K562 (cell line): ENCODE measurements around the gene LCMT2. TPM values are rescaled to one million over a fixed set of nuclear protein-coding genes. Genes with fewer than 3 reads are reported as not detected.
A peak's percentile ranks its signal among the peaks of the same experiment; 100 is the strongest.

Experiments
- CBFA2T3 ChIP-seq: fragments of 450-650 bp; IDR thresholded peaks from 2 replicates; pipeline ENCODE4 v1.6.1; 2017
- EWSR1 ChIP-seq: fragments of 450-650 bp; IDR thresholded peaks from 2 replicates; pipeline ENCODE4 v1.6.1; 2018; ENCODE audit warnings: borderline replicate concordance, mild to moderate bottlenecking, low read depth, moderate library complexity; ENCODE audit not compliant: partially characterized antibody
- GABPB2 ChIP-seq: fragments of 250-450 bp; sonication (Bioruptor Pico); conservative IDR thresholded peaks from 2 replicates; pipeline ENCODE4 v1.5.1; 2021; ENCODE audit warnings: mild to moderate bottlenecking
- GATAD2A ChIP-seq: fragments of 450-650 bp; IDR thresholded peaks from 2 replicates; pipeline ENCODE4 v1.6.1; 2017
- MECOM ChIP-seq: fragments of 250-450 bp; sonication (Bioruptor Pico); IDR thresholded peaks from 2 replicates; pipeline ENCODE4 v1.8.0; 2022; ENCODE audit warnings: inconsistent platforms
- MED1 ChIP-seq: sonication (generic); formaldehyde crosslinking; IDR thresholded peaks from 2 replicates; pipeline ENCODE4 v1.8.1; 2023; ENCODE audit warnings: missing genetic modification reagents, borderline replicate concordance
- PCBP2 ChIP-seq: fragments of 200-400 bp; formaldehyde crosslinking; IDR thresholded peaks from 2 replicates; pipeline ENCODE4 v1.6.1; 2018; ENCODE audit warnings: low read length, low read depth, mild to moderate bottlenecking, moderate library complexity; ENCODE audit not compliant: poor library complexity, severe bottlenecking
- POLR2AphosphoS5 ChIP-seq: IDR thresholded peaks from 2 replicates; pipeline ENCODE4 v1.6.1; 2011; ENCODE audit warnings: mild to moderate bottlenecking, low read depth, low read length, moderate library complexity; ENCODE audit not compliant: control insufficient read depth, insufficient read depth
- SAFB2 ChIP-seq: fragments of 200-400 bp; formaldehyde crosslinking; IDR thresholded peaks from 2 replicates; pipeline ENCODE4 v1.6.1; 2018; ENCODE audit warnings: borderline replicate concordance, low read length, low read depth, moderate library complexity; ENCODE audit not compliant: severe bottlenecking
- TAF7 ChIP-seq: fragments of 450-650 bp; IDR thresholded peaks from 2 replicates; pipeline ENCODE4 v1.6.1; 2016; ENCODE audit warnings: missing genetic modification characterization, missing compliant biosample characterization
- XRCC4 ChIP-seq: IDR thresholded peaks from one replicate; pipeline ENCODE4 v1.6.1; 2011; ENCODE audit not compliant: insufficient read depth, insufficient read length; ENCODE audit errors: extremely low read depth
- polyA plus RNA-seq, 8 experiments: library from polyadenylated mRNA; depleted of rRNA in 4 of 8; stranded (reverse) in 5 of 8; unstranded in 3 of 8; fragments of >200 nt; fragmentation: Nextera tagmentation in 2 of 8; fragmentation: Illumina TruSeq in 1 of 8; extraction: Ambion mirVana in 2 of 8; extraction: Trizol in 1 of 8; gene quantifications; 2 replicates each; pipeline versions ENCODE4 v1.2.1 to v1.2.3, GENCODE V29; 2011 to 2014; ENCODE audit warnings: inconsistent platforms in 1 of 8, missing spikeins in 1 of 8
- total RNA-seq, 7 experiments: library from RNA; depleted of rRNA in 6 of 7; stranded (reverse); fragments of >200 nt in 6 of 7; fragmentation: Illumina TruSeq in 2 of 7; extraction: Trizol in 2 of 7; gene quantifications; 2 replicates each; pipeline versions ENCODE4 v1.2.1 to v1.2.3, GENCODE V29; 2011 to 2021; ENCODE audit warnings: low replicate concordance in 1 of 7
- TF ChIP-seq, protein P1 (sequence below), 2 experiments: fragments of 450-650 bp; IDR thresholded peaks; 2 replicates each; pipeline ENCODE4 v1.6.1; 2016; ENCODE audit warnings: mild to moderate bottlenecking in 2 of 2, borderline replicate concordance in 1 of 2, low read depth in 1 of 2, moderate library complexity in 1 of 2
- TF ChIP-seq, protein P2 (sequence below): fragments of 250-450 bp; sonication (Bioruptor Pico); IDR thresholded peaks from 2 replicates; pipeline ENCODE4 v1.4.0; 2020

The LCMT2 gene
- total and polyA plus RNA-seq, 9 of the 15 experiments (the other 6 are each of a cell fraction or from before 2014, with no cell fraction given): 2.5 to 22.3 (median 15.2) TPM

DNA sequence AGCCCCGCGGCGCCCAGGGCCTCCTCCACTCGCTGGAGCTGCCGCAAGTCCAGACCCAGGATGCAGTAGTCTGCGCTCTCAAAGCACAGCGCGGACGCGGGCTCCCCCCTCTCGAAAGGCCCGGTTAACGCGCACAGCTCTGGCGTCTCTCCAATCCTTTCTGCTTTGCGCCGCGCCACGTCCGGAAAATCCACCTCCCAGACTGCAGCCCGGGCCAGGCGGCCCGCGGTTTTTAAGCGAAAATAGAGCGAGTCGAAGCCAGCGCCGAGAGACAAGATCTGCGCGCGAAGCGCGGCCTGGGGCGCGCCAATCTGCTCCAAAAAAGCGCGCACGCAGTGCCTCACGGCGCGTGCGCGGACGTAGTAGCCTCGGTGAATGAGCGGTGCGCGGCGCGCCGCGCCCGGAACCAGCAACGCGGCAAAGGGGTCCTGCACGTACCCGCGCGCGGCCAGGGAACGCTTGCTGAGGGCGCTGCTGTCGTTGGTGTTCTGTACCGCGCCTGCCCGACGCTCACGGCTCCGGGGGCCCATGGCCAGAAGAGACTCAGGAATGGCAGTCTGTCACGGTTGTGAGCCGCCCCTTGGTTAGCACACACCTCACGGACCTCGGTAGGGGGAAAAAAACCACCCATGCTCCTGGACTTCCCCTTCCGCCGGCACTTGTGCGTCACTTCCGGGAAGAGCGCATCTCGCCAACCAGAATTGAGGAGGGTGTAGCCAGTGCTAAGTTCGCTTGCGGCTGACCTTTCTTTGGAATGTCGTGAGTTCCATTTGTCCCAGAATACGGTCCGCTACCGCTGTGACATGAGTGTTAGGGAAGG, at the start of gene LCMT2 (continued):
- TF ChIP-seq, protein P1, sequence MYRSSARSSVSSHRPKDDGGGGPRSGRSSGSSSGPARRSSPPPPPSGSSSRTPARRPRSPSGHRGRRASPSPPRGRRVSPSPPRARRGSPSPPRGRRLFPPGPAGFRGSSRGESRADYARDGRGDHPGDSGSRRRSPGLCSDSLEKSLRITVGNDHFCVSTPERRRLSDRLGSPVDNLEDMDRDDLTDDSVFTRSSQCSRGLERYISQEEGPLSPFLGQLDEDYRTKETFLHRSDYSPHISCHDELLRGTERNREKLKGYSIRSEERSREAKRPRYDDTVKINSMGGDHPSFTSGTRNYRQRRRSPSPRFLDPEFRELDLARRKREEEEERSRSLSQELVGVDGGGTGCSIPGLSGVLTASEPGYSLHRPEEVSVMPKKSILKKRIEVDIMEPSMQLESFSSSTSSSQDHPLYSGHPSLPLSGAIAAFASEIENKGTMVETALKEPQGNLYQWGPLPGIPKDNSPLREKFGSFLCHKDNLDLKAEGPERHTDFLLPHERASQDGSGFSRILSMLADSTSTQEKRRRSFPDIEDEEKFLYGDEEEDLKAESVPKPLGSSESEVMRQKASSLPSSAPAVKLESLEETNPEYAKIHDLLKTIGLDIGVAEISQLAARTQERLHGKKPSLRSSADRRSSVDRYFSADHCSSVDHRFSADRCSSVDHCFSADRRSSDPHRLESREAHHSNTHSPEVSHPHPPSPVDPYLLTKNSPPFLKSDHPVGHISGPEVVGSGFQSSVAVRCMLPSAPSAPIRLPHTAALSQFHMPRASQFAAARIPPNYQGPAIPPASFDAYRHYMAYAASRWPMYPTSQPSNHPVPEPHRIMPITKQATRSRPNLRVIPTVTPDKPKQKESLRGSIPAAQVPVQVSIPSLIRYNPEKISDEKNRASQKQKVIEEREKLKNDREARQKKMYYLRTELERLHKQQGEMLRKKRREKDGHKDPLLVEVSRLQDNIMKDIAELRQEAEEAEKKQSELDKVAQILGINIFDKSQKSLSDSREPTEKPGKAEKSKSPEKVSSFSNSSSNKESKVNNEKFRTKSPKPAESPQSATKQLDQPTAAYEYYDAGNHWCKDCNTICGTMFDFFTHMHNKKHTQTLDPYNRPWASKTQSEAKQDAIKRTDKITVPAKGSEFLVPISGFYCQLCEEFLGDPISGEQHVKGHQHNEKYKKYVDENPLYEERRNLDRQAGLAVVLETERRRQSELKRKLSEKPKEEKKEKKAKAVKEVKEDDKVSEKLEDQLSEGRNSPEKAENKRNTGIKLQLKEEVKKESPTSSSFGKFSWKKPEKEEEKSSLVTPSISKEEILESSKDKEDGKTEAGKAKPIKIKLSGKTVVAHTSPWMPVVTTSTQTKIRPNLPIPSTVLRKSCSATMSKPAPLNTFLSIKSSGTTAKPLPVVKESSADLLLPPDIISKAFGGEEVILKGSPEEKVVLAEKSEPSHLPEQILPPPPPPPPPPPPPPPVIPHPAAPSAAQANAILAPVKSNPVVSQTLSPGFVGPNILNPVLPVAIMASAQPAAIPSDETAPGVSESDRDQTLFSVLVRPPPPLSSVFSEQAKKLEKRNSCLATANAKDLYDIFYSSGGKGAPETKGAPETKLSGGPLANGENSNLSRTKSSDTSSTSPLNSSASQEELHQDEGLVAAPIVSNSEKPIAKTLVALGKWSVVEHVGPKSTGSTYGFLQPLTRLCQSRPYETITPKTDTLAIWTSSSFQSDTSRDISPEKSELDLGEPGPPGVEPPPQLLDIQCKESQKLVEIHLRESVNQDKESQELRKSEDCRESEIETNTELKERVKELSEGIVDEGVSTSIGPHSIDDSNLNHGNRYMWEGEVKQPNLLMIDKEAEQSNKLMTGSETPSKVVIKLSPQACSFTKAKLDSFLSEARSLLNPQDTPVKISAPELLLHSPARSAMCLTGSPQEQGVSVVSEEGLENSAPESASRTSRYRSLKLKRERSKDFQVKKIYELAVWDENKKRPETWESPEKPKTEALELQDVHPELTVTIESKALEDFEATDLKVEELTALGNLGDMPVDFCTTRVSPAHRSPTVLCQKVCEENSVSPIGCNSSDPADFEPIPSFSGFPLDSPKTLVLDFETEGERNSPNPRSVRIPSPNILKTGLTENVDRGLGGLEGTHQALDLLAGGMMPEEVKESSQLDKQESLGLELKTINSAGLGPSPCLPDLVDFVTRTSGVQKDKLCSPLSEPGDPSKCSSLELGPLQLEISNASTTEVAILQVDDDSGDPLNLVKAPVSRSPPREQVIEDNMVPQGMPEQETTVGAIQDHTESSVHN (IDR thresholded peaks at IDR 0.05; ENCODE audit: borderline replicate concordance in 1 of 2, low read depth in 1 of 2): no peak
- TF ChIP-seq MECOM (CRISPR knock-in tag): no peak
- TF ChIP-seq POLR2AphosphoS5: peak; percentile 82
- no peak for TF ChIP-seq MED1
- TF ChIP-seq GATAD2A: 0 out of 2 replicates have a peak, but pooled peaks have one; percentile 48
- TF ChIP-seq EWSR1: no peak
- TF ChIP-seq CBFA2T3: peak; percentile 36; the same call in 1 of the 2 replicates
- TF ChIP-seq, protein P2, sequence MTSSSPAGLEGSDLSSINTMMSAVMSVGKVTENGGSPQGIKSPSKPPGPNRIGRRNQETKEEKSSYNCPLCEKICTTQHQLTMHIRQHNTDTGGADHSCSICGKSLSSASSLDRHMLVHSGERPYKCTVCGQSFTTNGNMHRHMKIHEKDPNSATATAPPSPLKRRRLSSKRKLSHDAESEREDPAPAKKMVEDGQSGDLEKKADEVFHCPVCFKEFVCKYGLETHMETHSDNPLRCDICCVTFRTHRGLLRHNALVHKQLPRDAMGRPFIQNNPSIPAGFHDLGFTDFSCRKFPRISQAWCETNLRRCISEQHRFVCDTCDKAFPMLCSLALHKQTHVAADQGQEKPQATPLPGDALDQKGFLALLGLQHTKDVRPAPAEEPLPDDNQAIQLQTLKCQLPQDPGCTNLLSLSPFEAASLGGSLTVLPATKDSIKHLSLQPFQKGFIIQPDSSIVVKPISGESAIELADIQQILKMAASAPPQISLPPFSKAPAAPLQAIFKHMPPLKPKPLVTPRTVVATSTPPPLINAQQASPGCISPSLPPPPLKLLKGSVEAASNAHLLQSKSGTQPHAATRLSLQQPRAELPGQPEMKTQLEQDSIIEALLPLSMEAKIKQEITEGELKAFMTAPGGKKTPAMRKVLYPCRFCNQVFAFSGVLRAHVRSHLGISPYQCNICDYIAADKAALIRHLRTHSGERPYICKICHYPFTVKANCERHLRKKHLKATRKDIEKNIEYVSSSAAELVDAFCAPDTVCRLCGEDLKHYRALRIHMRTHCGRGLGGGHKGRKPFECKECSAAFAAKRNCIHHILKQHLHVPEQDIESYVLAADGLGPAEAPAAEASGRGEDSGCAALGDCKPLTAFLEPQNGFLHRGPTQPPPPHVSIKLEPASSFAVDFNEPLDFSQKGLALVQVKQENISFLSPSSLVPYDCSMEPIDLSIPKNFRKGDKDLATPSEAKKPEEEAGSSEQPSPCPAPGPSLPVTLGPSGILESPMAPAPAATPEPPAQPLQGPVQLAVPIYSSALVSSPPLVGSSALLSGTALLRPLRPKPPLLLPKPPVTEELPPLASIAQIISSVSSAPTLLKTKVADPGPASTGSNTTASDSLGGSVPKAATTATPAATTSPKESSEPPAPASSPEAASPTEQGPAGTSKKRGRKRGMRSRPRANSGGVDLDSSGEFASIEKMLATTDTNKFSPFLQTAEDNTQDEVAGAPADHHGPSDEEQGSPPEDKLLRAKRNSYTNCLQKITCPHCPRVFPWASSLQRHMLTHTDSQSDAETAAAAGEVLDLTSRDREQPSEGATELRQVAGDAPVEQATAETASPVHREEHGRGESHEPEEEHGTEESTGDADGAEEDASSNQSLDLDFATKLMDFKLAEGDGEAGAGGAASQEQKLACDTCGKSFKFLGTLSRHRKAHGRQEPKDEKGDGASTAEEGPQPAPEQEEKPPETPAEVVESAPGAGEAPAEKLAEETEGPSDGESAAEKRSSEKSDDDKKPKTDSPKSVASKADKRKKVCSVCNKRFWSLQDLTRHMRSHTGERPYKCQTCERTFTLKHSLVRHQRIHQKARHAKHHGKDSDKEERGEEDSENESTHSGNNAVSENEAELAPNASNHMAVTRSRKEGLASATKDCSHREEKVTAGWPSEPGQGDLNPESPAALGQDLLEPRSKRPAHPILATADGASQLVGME (CRISPR knock-in tag): peak; percentile 32; the same call in 1 of the 2 replicates
- no peak for TF ChIP-seq PCBP2
- TF ChIP-seq XRCC4: no peak
- no peak for TF ChIP-seq GABPB2 (CRISPR knock-in tag)
- TF ChIP-seq TAF7 (tag): peak; percentile 29; the same call in 1 of the 2 replicates
- no peak for TF ChIP-seq SAFB2
